HCT116 (cell line): ENCODE measurements around the gene PDXK. TPM values are rescaled to one million over a fixed set of nuclear protein-coding genes. Genes with fewer than 3 reads are reported as not detected.

Source experiments
- ATAC-seq: fragments of 200-7000 bp; cut with Tn5 transposase; 2 replicates; pipeline ENCODE4 v1.9.1; 2020; ENCODE audit warnings: mild to moderate bottlenecking, moderate library complexity
- BruUV-seq: library from RNA; stranded (reverse); fragments of 400-500 nt; replicated peaks from 2 replicates; lab custom pipeline; 2021; lab: Mats Ljungman, UMichigan
- CTCF ChIA-PET: fragments of 300-600 bp; sonication (Branson Sonifier 250); formaldehyde crosslinking; loops from one replicate; lab custom pipeline; 2021; ENCODE audit warnings: antibody characterized with exemption; lab: Charles Lee
- POLR2A ChIA-PET: fragments of 300-600, 350-600 bp; sonication (Branson Sonifier 250); formaldehyde crosslinking; loops from one replicate; lab custom pipeline; 2021; ENCODE audit warnings: antibody characterized with exemption; lab: Charles Lee
- RAD21 ChIA-PET, 2 experiments: fragments of 300-600 bp; sonication (Branson Sonifier 250); formaldehyde crosslinking; loops; one replicate each; lab custom pipeline; 2023; ENCODE audit warnings: low total read pairs in 2 of 2; ENCODE audit not compliant: uncharacterized antibody in 2 of 2, unreplicated experiment in 2 of 2, low non-redundant PET in 1 of 2; lab: Charles Lee
- DNase-seq: peaks from one replicate; pipeline ENCODE4 v3.0.0-alpha.2; 2010; ENCODE audit warnings: low read depth, low spot score
- H2AFZ ChIP-seq: fragments of 200-600 bp; shearing (Covaris generic), sonication (generic); 2 replicates; pipeline ENCODE4 v1.6.1; 2017; ENCODE audit warnings: low read depth, mixed run types, mixed read lengths, antibody characterized with exemption, low read length; ENCODE audit not compliant: poor library complexity, severe bottlenecking
- H3K27ac ChIP-seq: 2 replicates; pipeline ENCODE4 v1.5.1; 2012; ENCODE audit warnings: low read depth, low read length
- H3K27me3 ChIP-seq: fragments of 200-600 bp; sonication (generic); 2 replicates; pipeline ENCODE4 v1.6.1; 2016; ENCODE audit warnings: mixed run types, low read length, mixed read lengths; ENCODE audit not compliant: insufficient read depth
- H3K36me3 ChIP-seq, 2 experiments: fragments of 200-500 bp in 1 of 2; fragments of 200-600 bp in 1 of 2; sonication (Bioruptor generic) in 1 of 2; sonication (generic) in 1 of 2; 2 replicates each; pipeline versions ENCODE4 v1.5.1 to v1.6.1; 2014 to 2016; ENCODE audit warnings: low read length in 2 of 2, inconsistent platforms in 1 of 2, mixed read lengths in 1 of 2, mixed run types in 1 of 2; ENCODE audit not compliant: insufficient read depth in 2 of 2, control insufficient read depth in 1 of 2
- H3K4me1 ChIP-seq, 2 experiments: fragments of 200-600 bp in 1 of 2; sonication (generic) in 1 of 2; 2 replicates each; pipeline versions ENCODE4 v1.5.1 to v1.6.1; 2012 to 2017; ENCODE audit warnings: low read length in 2 of 2, inconsistent platforms in 1 of 2, mild to moderate bottlenecking in 1 of 2, mixed read lengths in 1 of 2, mixed run types in 1 of 2, moderate library complexity in 1 of 2; ENCODE audit not compliant: insufficient read depth in 2 of 2, control insufficient read depth in 1 of 2
- H3K4me2 ChIP-seq: fragments of 200-600 bp; sonication (generic); 2 replicates; pipeline ENCODE4 v1.6.1; 2017; ENCODE audit warnings: mixed run types, low read length, mixed read lengths
- H3K4me3 ChIP-seq, 2 experiments: fragments of 200-600 bp in 1 of 2; sonication (generic) in 1 of 2; replicated peaks in 1 of 2; 2 replicates each; pipeline ENCODE4 v1.5.1; 2011 to 2016; ENCODE audit warnings: low read length in 2 of 2, control low read depth in 1 of 2, low read depth in 1 of 2, mild to moderate bottlenecking in 1 of 2, mixed read lengths in 1 of 2, mixed run types in 1 of 2
- H3K79me2 ChIP-seq: fragments of 200-600 bp; sonication (generic); 2 replicates; pipeline ENCODE4 v1.6.1; 2017; ENCODE audit warnings: mild to moderate bottlenecking, mixed run types, low read length, moderate library complexity, mixed read lengths; ENCODE audit not compliant: insufficient read depth
- H3K9ac ChIP-seq: fragments of 200-600 bp; sonication (generic); 2 replicates; pipeline ENCODE4 v1.6.1; 2016; ENCODE audit warnings: low read length, mixed read lengths
- H3K9me2 ChIP-seq: fragments of 200-600 bp; sonication (generic), shearing (Covaris generic); 2 replicates; pipeline ENCODE4 v1.6.1; 2017; ENCODE audit warnings: mixed run types, mild to moderate bottlenecking, moderate library complexity; ENCODE audit not compliant: insufficient read depth
- H3K9me3 ChIP-seq, 2 experiments: fragments of 200-500 bp in 1 of 2; fragments of 200-600 bp in 1 of 2; sonication (Bioruptor generic) in 1 of 2; sonication (generic) in 1 of 2; 2 replicates each; pipeline ENCODE4 v1.6.1; 2014 to 2017; ENCODE audit warnings: low read length in 2 of 2, mixed read lengths in 2 of 2, inconsistent platforms in 1 of 2, low read depth in 1 of 2, mild to moderate bottlenecking in 1 of 2, mixed run types in 1 of 2, moderate library complexity in 1 of 2; ENCODE audit not compliant: control insufficient read depth in 1 of 2, insufficient read depth in 1 of 2
- H4K20me1 ChIP-seq: fragments of 200-600 bp; sonication (generic), shearing (Covaris generic); 2 replicates; pipeline ENCODE4 v1.6.1; 2017; ENCODE audit warnings: mixed run types, mild to moderate bottlenecking, moderate library complexity; ENCODE audit not compliant: insufficient read depth
- CBX3 ChIP-seq: IDR thresholded peaks from 2 replicates; pipeline ENCODE4 v1.6.1; 2012; ENCODE audit warnings: low read depth
- EZH2phosphoT487 ChIP-seq: fragments of 200-600 bp; IDR thresholded peaks from 2 replicates; pipeline ENCODE4 v1.6.1; 2018; ENCODE audit warnings: antibody characterized with exemption, borderline replicate concordance
- POLR2AphosphoS5 ChIP-seq: IDR thresholded peaks from 2 replicates; pipeline ENCODE4 v1.6.1; 2011; ENCODE audit warnings: mild to moderate bottlenecking, low read depth, low read length, moderate library complexity
- ZFX ChIP-seq: fragments of 450-650 bp; IDR thresholded peaks from 2 replicates; pipeline ENCODE4 v1.6.1; 2017
- intact Hi-C: fragments of 100-400 bp; cut with micrococcal nuclease; formaldehyde crosslinking; loops from 2 replicates; pipeline ENCODE4 v1.10.0; 2022
- total RNA-seq: library from RNA; stranded (reverse); gene quantifications from one replicate; pipeline ENCODE4 v1.2.1, GENCODE V29; 2021; ENCODE audit not compliant: unreplicated experiment

PDXK gene
- total RNA-seq, 1 experiment from 2014 or later = 127 TPM

DNA sequence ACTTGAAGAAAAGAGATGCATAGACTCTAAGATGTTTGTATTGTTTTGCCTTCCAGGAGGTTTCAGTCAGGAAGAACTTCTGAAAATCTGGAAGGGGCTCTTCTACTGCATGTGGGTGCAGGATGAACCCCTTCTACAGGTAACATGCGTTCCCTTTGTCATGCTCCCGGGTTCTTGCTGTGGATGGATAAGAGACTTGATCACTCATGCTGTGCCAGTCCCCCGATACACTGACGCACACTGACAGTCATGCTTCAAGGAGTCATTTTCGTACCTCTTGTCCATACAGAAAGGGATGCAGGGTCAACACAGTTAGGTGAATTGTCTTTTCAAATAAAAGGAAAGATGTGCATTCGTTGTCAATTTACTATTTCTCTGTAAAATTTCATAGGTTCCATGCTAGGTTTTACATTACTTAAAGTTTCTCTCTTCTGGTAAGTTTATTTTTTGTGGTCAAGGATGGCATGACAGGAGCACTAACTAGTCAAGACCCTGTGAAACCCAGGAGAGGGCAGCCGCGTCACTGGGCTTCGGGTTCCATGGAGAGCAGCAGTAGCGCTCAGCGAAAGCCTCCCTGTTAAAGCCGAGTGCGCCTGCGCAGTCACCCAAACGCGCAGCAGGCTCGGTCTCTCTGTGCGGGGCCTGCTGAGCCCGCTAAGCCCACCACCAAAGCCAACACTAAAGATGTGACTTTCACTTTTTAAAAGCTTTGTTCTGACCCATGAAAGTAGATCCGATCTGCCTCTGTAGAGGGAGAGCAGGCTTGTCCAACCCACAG is 48.9 kb upstream of the PDXK start:
- Histone ChIP-seq H3K9ac (no peak overlapping the region), H3K4me1 (no peaks in the 10 kb centered on the region), H3K36me3 (peaks cover 28 to 42% of the 10 kb centered on the region in 2 experiments), H3K79me2 (peaks cover 82% of the 10 kb centered on the region), H3K4me3 (no peak overlapping the region), H3K4me2 (no peak overlapping the region), H3K9me3 (no peaks in the 10 kb centered on the region; a peak in 1 of 4 replicates), H3K27ac (no peak overlapping the region), H3K27me3 (no peaks in the 10 kb centered on the region), H4K20me1 (no peaks in the 10 kb centered on the region), H2AFZ (no peak overlapping the region), H3K9me2 (no peaks in the 10 kb centered on the region)
- ChIA-PET RAD21 (no interaction called here), POLR2A (no interaction called here), CTCF (no interaction called here)
- TF ChIP-seq EZH2phosphoT487 = no peak
- TF ChIP-seq CBX3 = no peak
- ATAC-seq = no peak
- no peak for DNase-seq
- BruUV-seq = no TSS peak
- intact Hi-C loops = no loop called here

DNA sequence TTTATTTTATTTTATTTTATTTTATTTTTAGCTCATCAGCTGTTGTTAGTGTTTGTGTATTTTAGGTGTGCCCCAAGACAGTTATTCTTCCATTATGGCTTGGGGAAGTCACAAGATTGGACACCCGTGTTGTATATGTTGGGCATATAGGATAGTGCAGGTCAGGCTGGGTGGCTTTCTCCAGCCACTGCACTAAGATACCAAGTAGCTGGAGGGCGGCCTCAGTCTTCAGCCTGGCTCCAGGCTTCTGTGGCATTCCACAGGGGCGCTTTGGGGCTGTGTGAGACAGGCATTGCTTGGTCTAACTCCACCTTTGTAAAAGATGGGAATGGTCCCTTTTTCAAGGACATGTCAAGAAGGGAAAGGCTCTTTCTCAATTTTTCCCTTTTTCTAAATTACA is 43.1 kb upstream of the PDXK start:
- H4K20me1 ChIP-seq = no peaks in the 10 kb centered on the region
- H3K79me2 ChIP-seq = peaks cover 68% of the 10 kb centered on the region
- ATAC-seq (no peak), DNase-seq (no peak)
- no peak overlapping the region for H3K9ac ChIP-seq
- no TSS peak for BruUV-seq
- H3K27me3 ChIP-seq = no peaks in the 10 kb centered on the region
- H2AFZ ChIP-seq = no peak overlapping the region
- RAD21 ChIA-PET = no interaction called here
- no peaks in the 10 kb centered on the region for H3K9me2 ChIP-seq
- H3K27ac ChIP-seq = no peak overlapping the region
- H3K9me3 ChIP-seq = no peaks in the 10 kb centered on the region
- H3K36me3 ChIP-seq = peaks cover 42 to 49% of the 10 kb centered on the region in 2 experiments; a peak in 3 of 4 replicates
- CTCF ChIA-PET = no interaction called here
- no peaks in the 10 kb centered on the region for H3K4me1 ChIP-seq
- POLR2A ChIA-PET = no interaction called here
- intact Hi-C loops = no loop called here
- no peak for TF ChIP-seq POLR2AphosphoS5
- no peak for TF ChIP-seq ZFX
- no peak overlapping the region for H3K4me2 ChIP-seq
- H3K4me3 ChIP-seq = no peak overlapping the region
